GM12878 (cell line): ENCODE measurements around the gene DTWD2. TPM values are rescaled to one million over a fixed set of nuclear protein-coding genes. Genes with fewer than 3 reads are reported as not detected.

Experiments
- ATAC-seq: fragments of 200-7000 bp; cut with Tn5 transposase; 3 replicates; pipeline ENCODE4 v1.9.1; 2020; ENCODE audit warnings: mild to moderate bottlenecking, moderate library complexity
- BruUV-seq: library from RNA; stranded (reverse); fragments of 400-500 nt; replicated peaks from 2 replicates; lab custom pipeline; 2021; lab: Mats Ljungman, UMichigan
- CTCF ChIA-PET: fragments of 300-600 bp; sonication (Branson Sonifier 250); formaldehyde crosslinking; extraction: SDS; loops from one replicate; lab custom pipeline; 2021; ENCODE audit warnings: inconsistent platforms; lab: Yijun Ruan, JAX
- POLR2A ChIA-PET: fragments of 350-600 bp; formaldehyde crosslinking; extraction: SDS; loops from one replicate; lab custom pipeline; 2021; ENCODE audit warnings: inconsistent platforms; lab: Charles Lee
- RAD21 ChIA-PET: fragments of 300-600 bp; sonication (Branson Sonifier 250); formaldehyde crosslinking; loops from one replicate; lab custom pipeline; 2023; ENCODE audit warnings: antibody characterized with exemption; ENCODE audit not compliant: unreplicated experiment; lab: Charles Lee
- SMC1A ChIA-PET: fragments of 300-600 bp; sonication (Branson Sonifier 250); formaldehyde crosslinking; loops from one replicate; lab custom pipeline; 2023; ENCODE audit not compliant: unreplicated experiment, uncharacterized antibody; lab: Charles Lee
- DNase-seq: peaks from one replicate; pipeline ENCODE4 v3.0.0-alpha.2; 2011; ENCODE audit warnings: low read depth, low spot score
- FAIRE-seq: peaks from 3 replicates; lab custom pipeline; 2011; peaks lifted over from hg19 to GRCh38; lab: Jason Lieb, UNC
- H2AFZ ChIP-seq: 2 replicates; pipeline ENCODE4 v1.6.0; 2011; ENCODE audit warnings: low read depth, low read length, control low read depth; ENCODE audit not compliant: control insufficient read depth
- H3K27ac ChIP-seq: 2 replicates; pipeline ENCODE4 v1.5.1; 2011; ENCODE audit warnings: control low read depth; ENCODE audit not compliant: control insufficient read depth, insufficient read depth
- H3K27me3 ChIP-seq, 2 experiments: replicated peaks in 1 of 2; 2 replicates each; pipeline versions ENCODE4 v1.6.0 to v1.6.1; 2011; ENCODE audit warnings: low read length in 1 of 2; ENCODE audit not compliant: control insufficient read depth in 2 of 2, insufficient read depth in 2 of 2
- H3K36me3 ChIP-seq, 2 experiments: 2 replicates each; pipeline ENCODE4 v1.5.1; 2011; ENCODE audit warnings: low read length in 1 of 2; ENCODE audit not compliant: control insufficient read depth in 2 of 2, insufficient read depth in 2 of 2
- H3K4me1 ChIP-seq: 2 replicates; pipeline ENCODE4 v1.6.1; 2011; ENCODE audit warnings: mild to moderate bottlenecking, low read length, moderate library complexity, mixed read lengths; ENCODE audit not compliant: control insufficient read depth, insufficient read depth
- H3K4me2 ChIP-seq: 2 replicates; pipeline ENCODE4 v1.6.0; 2011; ENCODE audit warnings: control low read depth; ENCODE audit not compliant: control insufficient read depth, insufficient read depth
- H3K4me3 ChIP-seq: fragments of 200-600 bp; sonication (generic); 2 replicates; pipeline ENCODE4 v1.5.1; 2016
- H3K79me2 ChIP-seq: 2 replicates; pipeline ENCODE4 v1.6.0; 2011; ENCODE audit warnings: low read length; ENCODE audit not compliant: control insufficient read depth, insufficient read depth
- H3K9ac ChIP-seq: 2 replicates; pipeline ENCODE4 v1.8.0; 2011; ENCODE audit warnings: low read length, control low read depth, mixed read lengths; ENCODE audit not compliant: control insufficient read depth, insufficient read depth
- H3K9me3 ChIP-seq: replicated peaks from 3 replicates; pipeline ENCODE4 v1.5.1; 2011; ENCODE audit warnings: mild to moderate bottlenecking, low read length; ENCODE audit not compliant: control insufficient read depth, insufficient read depth
- H4K20me1 ChIP-seq: 2 replicates; pipeline ENCODE4 v1.6.0; 2011; ENCODE audit not compliant: control insufficient read depth, insufficient read depth
- ATF3 ChIP-seq: IDR thresholded peaks from 2 replicates; pipeline ENCODE4 v1.6.1; 2011; ENCODE audit warnings: low read depth, mild to moderate bottlenecking, low read length, moderate library complexity, borderline replicate concordance; ENCODE audit errors: extremely low read depth
- ETV6 ChIP-seq, 2 experiments: fragments of 450-650 bp in 1 of 2; IDR thresholded peaks in 1 of 2; conservative IDR thresholded peaks in 1 of 2; 2 replicates each; pipeline ENCODE4 v1.6.1; 2014; ENCODE audit warnings: antibody characterized with exemption in 1 of 2, borderline replicate concordance in 1 of 2, low read depth in 1 of 2, mild to moderate bottlenecking in 1 of 2, moderate library complexity in 1 of 2
- GABPA ChIP-seq: IDR thresholded peaks from 2 replicates; pipeline ENCODE4 v1.6.1; 2014; ENCODE audit warnings: antibody characterized with exemption, low read depth, mild to moderate bottlenecking, inconsistent platforms
- HDGF ChIP-seq: fragments of 450-650 bp; IDR thresholded peaks from 2 replicates; pipeline ENCODE4 v1.6.1; 2016; ENCODE audit warnings: antibody characterized with exemption
- MEF2B ChIP-seq: fragments of 450-650 bp; IDR thresholded peaks from 2 replicates; pipeline ENCODE4 v1.6.1; 2018; ENCODE audit warnings: mild to moderate bottlenecking, moderate library complexity; ENCODE audit not compliant: partially characterized antibody, poor library complexity, severe bottlenecking
- NFIC ChIP-seq: IDR thresholded peaks from 2 replicates; pipeline ENCODE4 v1.6.1; 2012; ENCODE audit warnings: low read depth, mild to moderate bottlenecking, inconsistent platforms, low read length, moderate library complexity
- NFYA ChIP-seq: IDR thresholded peaks from 2 replicates; pipeline ENCODE4 v1.6.1; 2011; ENCODE audit warnings: low read depth, mild to moderate bottlenecking, low read length, improper control_type of control experiment, borderline replicate concordance
- PML ChIP-seq: IDR thresholded peaks from 2 replicates; pipeline ENCODE4 v1.6.1; 2012; ENCODE audit warnings: low read length, inconsistent platforms
- POLR2AphosphoS5 ChIP-seq: IDR thresholded peaks from 2 replicates; pipeline ENCODE4 v1.6.1; 2011; ENCODE audit warnings: mild to moderate bottlenecking, low read length, inconsistent platforms
- RAD21 ChIP-seq: IDR thresholded peaks from 2 replicates; pipeline ENCODE4 v1.6.1; 2011; ENCODE audit warnings: mild to moderate bottlenecking, low read depth, low read length, moderate library complexity; ENCODE audit not compliant: insufficient read depth
- RFX5 ChIP-seq: IDR thresholded peaks from 2 replicates; pipeline ENCODE4 v1.6.1; 2011; ENCODE audit warnings: low read depth, low read length, improper control_type of control experiment
- SMAD5 ChIP-seq: IDR thresholded peaks from 2 replicates; pipeline ENCODE4 v1.6.1; 2016; ENCODE audit warnings: antibody characterized with exemption, low read depth
- SMARCA5 ChIP-seq: fragments of 450-650 bp; IDR thresholded peaks from 2 replicates; pipeline ENCODE4 v1.6.1; 2017; ENCODE audit warnings: mild to moderate bottlenecking
- SREBF1 ChIP-seq: IDR thresholded peaks from 2 replicates; pipeline ENCODE4 v1.6.1; 2012; ENCODE audit warnings: mild to moderate bottlenecking, low read length
- TAF1 ChIP-seq: IDR thresholded peaks from 2 replicates; pipeline ENCODE4 v1.6.1; 2011; ENCODE audit warnings: mild to moderate bottlenecking, low read depth, low read length, borderline replicate concordance
- TCF12 ChIP-seq: IDR thresholded peaks from 2 replicates; pipeline ENCODE4 v1.6.1; 2011; ENCODE audit warnings: low read depth, mild to moderate bottlenecking, low read length
- TCF3 ChIP-seq: IDR thresholded peaks from 2 replicates; pipeline ENCODE4 v1.6.1; 2012; ENCODE audit warnings: low read depth, mild to moderate bottlenecking, low read length, borderline replicate concordance; ENCODE audit not compliant: insufficient read depth
- USF2 ChIP-seq: IDR thresholded peaks from 2 replicates; pipeline ENCODE4 v1.6.1; 2011; ENCODE audit warnings: low read depth, low read length, improper control_type of control experiment, borderline replicate concordance
- WGBS: methylation state at CpG from one replicate; pipeline ENCODE4 v1.1.6; 2016; ENCODE audit warnings: low lambda C conversion rate; ENCODE audit not compliant: insufficient replicate concordance, insufficient coverage; ENCODE audit errors: missing lambda C conversion rate; 5-methylcytosine and 5-hydroxymethylcytosine counted together
- in situ Hi-C: fragments of 300-500 bp; cut with MboI; formaldehyde crosslinking; loops from 9 replicates; pipeline ENCODE4 v1.14.3; 2018; ENCODE audit warnings: mixed read lengths
- intact Hi-C: fragments of 100-400 bp; cut with micrococcal nuclease; formaldehyde crosslinking; loops from one replicate; pipeline ENCODE4 v1.14.2; 2022; ENCODE audit not compliant: unreplicated experiment
- polyA plus RNA-seq, 11 experiments: library from polyadenylated mRNA; depleted of rRNA in 4 of 11; unstranded in 6 of 11; stranded (reverse) in 5 of 11; fragments of >200 nt; fragmentation: Nextera tagmentation in 4 of 11; fragmentation: Illumina TruSeq in 1 of 11; extraction: Ambion mirVana in 4 of 11; extraction: Trizol in 1 of 11; gene quantifications; 1 replicate in 1 of 11; 2 replicates in 10 of 11; pipeline versions ENCODE4 v1.2.1 to v1.2.3, GENCODE V29; 2011 to 2016; ENCODE audit warnings: inconsistent platforms in 2 of 11, missing spikeins in 2 of 11, low read depth in 1 of 11
- total RNA-seq, 4 experiments: library from RNA; depleted of rRNA in 3 of 4; stranded (reverse); fragments of >200 nt in 3 of 4; fragmentation: Illumina TruSeq in 1 of 4; extraction: Trizol in 1 of 4; gene quantifications; 2 replicates each; pipeline versions ENCODE4 v1.2.1 to v1.2.3, GENCODE V29; 2013 to 2021
- TF ChIP-seq, protein P1 (sequence below): IDR thresholded peaks from 2 replicates; pipeline ENCODE4 v1.6.1; 2012; ENCODE audit warnings: mild to moderate bottlenecking, low read depth, low read length

DTWD2 gene
- total and polyA plus RNA-seq, 10 of the 15 experiments (the other 5 are each of a cell fraction or from before 2014, with no cell fraction given) = 0.93 to 8.4 (median 5.1) TPM

GRCh38 chr5:118902656-118903438, 85.5 kb downstream of the DTWD2 start (continued):
- no peak for TF ChIP-seq ETV6 (conservative IDR thresholded peaks at IDR 0.05 in 1 of 2, IDR thresholded peaks at IDR 0.05 in 1 of 2; ENCODE audit: borderline replicate concordance in 1 of 2, low read depth in 1 of 2)
- TF ChIP-seq, all 136 proteins: peak for 0

GRCh38 chr5:118894709-118895108, 93.6 kb downstream of the DTWD2 start:
- ATAC-seq = no peak
- Histone ChIP-seq H3K27me3 (no peaks in the 10 kb centered on the region), H2AFZ (no peak overlapping the region), H4K20me1 (no peaks in the 10 kb centered on the region), H3K9ac (no peak overlapping the region), H3K79me2 (no peaks in the 10 kb centered on the region), H3K4me3 (no peak overlapping the region), H3K36me3 (no peaks in the 10 kb centered on the region), H3K4me1 (no peaks in the 10 kb centered on the region), H3K9me3 (no peaks in the 10 kb centered on the region), H3K4me2 (no peak overlapping the region), H3K27ac (no peak overlapping the region)
- FAIRE-seq = no peak
- intact Hi-C loops (no loop called here), in situ Hi-C loops (no loop called here)
- WGBS = 0% methylated on average over 1 of the region's 1 CpG
- no peak for TF ChIP-seq ATF3
- TF ChIP-seq POLR2AphosphoS5 = no peak
- TF ChIP-seq TCF12 = no peak
- no peak for TF ChIP-seq RAD21
- no peak for TF ChIP-seq GABPA
- TF ChIP-seq TAF1 = no peak
- TF ChIP-seq USF2 = no peak
- TF ChIP-seq, protein P1, sequence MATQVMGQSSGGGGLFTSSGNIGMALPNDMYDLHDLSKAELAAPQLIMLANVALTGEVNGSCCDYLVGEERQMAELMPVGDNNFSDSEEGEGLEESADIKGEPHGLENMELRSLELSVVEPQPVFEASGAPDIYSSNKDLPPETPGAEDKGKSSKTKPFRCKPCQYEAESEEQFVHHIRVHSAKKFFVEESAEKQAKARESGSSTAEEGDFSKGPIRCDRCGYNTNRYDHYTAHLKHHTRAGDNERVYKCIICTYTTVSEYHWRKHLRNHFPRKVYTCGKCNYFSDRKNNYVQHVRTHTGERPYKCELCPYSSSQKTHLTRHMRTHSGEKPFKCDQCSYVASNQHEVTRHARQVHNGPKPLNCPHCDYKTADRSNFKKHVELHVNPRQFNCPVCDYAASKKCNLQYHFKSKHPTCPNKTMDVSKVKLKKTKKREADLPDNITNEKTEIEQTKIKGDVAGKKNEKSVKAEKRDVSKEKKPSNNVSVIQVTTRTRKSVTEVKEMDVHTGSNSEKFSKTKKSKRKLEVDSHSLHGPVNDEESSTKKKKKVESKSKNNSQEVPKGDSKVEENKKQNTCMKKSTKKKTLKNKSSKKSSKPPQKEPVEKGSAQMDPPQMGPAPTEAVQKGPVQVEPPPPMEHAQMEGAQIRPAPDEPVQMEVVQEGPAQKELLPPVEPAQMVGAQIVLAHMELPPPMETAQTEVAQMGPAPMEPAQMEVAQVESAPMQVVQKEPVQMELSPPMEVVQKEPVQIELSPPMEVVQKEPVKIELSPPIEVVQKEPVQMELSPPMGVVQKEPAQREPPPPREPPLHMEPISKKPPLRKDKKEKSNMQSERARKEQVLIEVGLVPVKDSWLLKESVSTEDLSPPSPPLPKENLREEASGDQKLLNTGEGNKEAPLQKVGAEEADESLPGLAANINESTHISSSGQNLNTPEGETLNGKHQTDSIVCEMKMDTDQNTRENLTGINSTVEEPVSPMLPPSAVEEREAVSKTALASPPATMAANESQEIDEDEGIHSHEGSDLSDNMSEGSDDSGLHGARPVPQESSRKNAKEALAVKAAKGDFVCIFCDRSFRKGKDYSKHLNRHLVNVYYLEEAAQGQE = no peak
- no peak for TF ChIP-seq RFX5
- no peak for TF ChIP-seq SMARCA5
- TF ChIP-seq NFIC = no peak
- no peak for TF ChIP-seq SMAD5
- TF ChIP-seq MEF2B = no peak
- TF ChIP-seq NFYA = no peak
- no peak for TF ChIP-seq PML
- no peak for TF ChIP-seq TCF3
- TF ChIP-seq SREBF1 = no peak
- TF ChIP-seq HDGF = no peak
- SMC1A ChIA-PET = no interaction called here
- POLR2A ChIA-PET = no interaction called here
- CTCF ChIA-PET = interaction anchor here (1.2 kb wide), 1 partner anchor 14 kb away, joined by 4 read pairs; no protein-coding TSS in a partner anchor
- DNase-seq = no peak
- no TSS peak for BruUV-seq
- RAD21 ChIA-PET = no interaction called here
